Fibroblast of lung (primary cell): Measurements from ENCODE around the gene TCP1.

ENCODE experiments used
- CTCF ChIP-seq, 2 donors: IDR thresholded peaks in 1 of 2; conservative IDR thresholded peaks in 1 of 2; 1 replicate in 1 of 2; 2 replicates in 1 of 2; pipeline ENCODE4 v1.5.1; 2011 to 2012; ENCODE audit warnings: low read length in 2 of 2, control low read depth in 1 of 2, inconsistent platforms in 1 of 2, low read depth in 1 of 2, mild to moderate bottlenecking in 1 of 2
- EZH2 ChIP-seq: IDR thresholded peaks from 2 replicates; pipeline ENCODE4 v1.5.1; 2012; ENCODE audit warnings: low read length, control low read depth, mild to moderate bottlenecking; ENCODE audit errors: missing control alignments

- TF ChIP-seq EZH2: no peak
- no peak for TF ChIP-seq CTCF (conservative IDR thresholded peaks at IDR 0.05 in 1 of 2, IDR thresholded peaks at IDR 0.05 in 1 of 2; ENCODE audit: low read depth in 1 of 2, low read length in 2 of 2)
These were observed 32.3 kb upstream of the TCP1 start for GRCh38 chr6:159821726-159822125.
